GM19452 (cell line): Measurements from ENCODE around the gene TRIM67.
A peak's percentile ranks its signal among the peaks of the same experiment; 100 is the strongest.
"Not testable (repeated sequence)": the region's sequence is repeated elsewhere in the genome, so short reads cannot be mapped to it uniquely, and the experiment has no call there.

Experiments
- ATAC-seq: cut with Tn5 transposase; IDR thresholded peaks from one replicate; pipeline ENCODE4 v1.9.1; 2021; ENCODE audit not compliant: unreplicated experiment

Gene TRIM67

DNA sequence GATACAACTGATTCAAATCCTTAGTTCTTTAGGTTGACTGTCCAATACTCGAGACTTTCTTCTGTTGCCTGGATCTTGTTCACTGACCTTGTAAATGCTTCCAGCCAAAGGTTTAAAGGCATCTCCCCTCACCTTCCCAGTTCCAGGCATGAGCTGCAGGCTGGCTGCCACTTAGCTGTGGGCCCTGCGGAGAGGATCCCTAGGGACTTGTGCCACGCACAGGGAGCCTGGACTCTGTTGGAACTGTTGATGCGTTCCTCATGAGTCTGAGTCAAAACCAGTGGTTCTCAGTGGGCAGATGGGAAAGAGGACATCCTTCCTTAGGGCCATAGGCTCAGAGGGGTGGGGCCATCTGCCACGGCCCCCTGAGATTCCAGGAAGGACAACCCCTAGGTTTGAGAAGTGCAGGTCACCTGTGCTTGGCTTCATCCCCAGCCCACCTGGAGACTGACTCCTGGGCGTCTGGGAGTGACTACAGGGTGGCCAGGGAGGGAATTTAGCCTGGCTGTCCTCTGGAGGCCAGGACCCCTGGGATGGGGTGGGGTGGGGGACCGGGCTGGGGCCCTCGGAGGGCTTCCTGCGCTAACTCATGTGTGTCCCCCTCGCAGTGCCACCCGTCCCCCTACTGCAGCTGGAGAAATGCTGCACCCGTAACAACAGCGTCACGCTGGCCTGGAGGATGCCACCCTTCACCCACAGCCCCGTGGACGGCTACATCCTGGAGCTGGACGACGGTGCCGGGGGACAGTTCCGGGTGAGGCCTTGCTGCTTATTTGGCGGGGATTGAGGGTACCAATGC is 41.6 kb downstream of the TRIM67 start:
- no peak for ATAC-seq

DNA sequence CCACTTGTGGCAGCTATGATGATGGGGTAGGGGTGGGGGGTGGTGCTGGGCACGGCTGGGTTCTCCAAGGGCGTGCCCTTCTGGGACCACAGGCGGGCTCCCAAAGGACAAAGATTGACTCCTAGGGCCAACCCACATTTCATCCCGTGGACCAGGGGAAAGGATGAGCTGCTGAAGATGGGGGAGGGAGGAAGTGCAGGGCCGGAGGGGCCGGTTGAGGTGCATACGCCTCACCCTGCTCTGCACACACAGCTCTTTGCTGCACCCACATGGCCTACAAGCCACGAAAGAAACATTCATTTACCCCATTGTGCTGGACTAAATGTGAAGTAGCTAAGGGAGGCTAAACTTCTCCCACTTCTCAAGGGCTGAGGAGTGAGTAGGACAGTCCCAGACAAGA is 45.0 kb downstream of the TRIM67 start:
- ATAC-seq, result no peak

DNA sequence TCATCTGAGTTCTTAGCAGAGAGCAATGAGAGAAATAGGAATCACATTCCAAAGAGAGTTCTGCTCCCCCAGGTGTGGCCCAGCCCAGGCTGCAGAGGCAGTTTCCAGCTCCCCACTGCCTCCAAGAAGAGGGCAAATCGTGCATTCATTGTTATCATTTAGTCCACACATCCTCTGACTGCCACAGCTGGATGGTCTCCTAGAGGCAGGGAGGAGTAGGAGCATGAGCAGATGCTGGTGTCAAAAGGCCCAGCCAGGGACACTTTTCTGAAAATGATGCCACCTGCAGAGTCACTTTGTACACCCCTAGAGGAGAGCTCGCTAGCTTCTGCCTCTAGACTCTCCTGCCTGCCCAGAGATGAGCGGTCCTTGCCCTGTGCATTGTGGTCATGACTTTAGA is 45.6 kb downstream of the TRIM67 start:
- ATAC-seq, result no peak

DNA sequence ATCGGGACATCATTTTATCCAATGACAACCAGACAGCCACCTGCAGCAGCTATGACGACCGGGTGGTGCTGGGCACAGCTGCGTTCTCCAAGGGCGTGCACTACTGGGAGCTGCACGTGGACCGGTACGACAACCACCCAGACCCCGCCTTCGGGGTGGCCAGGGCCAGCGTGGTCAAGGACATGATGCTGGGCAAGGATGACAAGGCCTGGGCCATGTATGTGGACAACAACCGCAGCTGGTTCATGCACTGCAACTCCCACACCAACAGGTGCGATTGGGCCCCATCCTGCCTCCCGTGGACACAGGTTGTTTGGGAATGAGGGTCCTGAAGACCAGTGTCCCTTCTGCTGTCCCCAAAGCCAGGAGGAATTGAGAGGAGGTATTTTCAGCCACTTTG is 47.1 kb downstream of the TRIM67 start:
- no peak for ATAC-seq

DNA sequence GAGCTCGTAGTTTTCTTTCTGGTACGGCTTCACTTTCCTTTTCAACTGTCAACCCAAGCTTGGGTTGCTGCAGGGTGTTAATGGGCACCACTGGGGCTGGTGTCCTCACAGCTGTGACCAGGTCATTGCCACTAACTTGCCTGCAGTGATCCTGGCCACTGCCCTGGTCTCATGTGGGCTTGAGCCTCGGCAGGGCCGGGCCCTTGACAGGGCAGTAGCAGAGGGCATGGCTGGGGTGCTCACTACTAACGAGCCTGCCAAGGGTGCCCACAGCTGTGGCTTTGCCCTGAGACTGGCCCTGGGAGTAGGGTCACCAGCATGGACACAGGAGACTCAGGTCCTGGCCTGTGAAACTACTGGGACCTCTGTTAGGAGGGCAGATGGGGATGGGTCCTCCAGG is 47.7 kb downstream of the TRIM67 start:
- ATAC-seq, result no peak

DNA sequence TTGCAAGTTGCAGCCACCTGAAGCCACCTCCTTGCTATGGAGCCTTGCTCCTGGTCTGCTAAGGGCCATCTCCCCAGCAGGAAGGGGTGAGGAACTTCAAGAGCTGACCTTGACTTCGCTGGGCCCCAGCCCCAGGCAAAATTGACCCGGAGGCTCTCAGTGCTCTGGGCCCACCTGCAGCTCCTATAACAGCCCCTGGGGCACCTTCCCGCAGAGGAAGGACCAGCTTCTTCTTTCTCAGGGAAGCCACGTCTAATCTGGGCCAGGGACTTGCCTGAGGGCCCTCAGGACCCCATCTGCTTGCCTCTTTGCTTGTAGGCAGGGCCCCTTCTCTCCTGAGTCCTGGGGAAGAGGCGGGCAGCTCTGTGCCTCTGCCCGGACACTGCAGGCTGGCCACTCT is 48.3 kb downstream of the TRIM67 start:
- no peak for ATAC-seq

DNA sequence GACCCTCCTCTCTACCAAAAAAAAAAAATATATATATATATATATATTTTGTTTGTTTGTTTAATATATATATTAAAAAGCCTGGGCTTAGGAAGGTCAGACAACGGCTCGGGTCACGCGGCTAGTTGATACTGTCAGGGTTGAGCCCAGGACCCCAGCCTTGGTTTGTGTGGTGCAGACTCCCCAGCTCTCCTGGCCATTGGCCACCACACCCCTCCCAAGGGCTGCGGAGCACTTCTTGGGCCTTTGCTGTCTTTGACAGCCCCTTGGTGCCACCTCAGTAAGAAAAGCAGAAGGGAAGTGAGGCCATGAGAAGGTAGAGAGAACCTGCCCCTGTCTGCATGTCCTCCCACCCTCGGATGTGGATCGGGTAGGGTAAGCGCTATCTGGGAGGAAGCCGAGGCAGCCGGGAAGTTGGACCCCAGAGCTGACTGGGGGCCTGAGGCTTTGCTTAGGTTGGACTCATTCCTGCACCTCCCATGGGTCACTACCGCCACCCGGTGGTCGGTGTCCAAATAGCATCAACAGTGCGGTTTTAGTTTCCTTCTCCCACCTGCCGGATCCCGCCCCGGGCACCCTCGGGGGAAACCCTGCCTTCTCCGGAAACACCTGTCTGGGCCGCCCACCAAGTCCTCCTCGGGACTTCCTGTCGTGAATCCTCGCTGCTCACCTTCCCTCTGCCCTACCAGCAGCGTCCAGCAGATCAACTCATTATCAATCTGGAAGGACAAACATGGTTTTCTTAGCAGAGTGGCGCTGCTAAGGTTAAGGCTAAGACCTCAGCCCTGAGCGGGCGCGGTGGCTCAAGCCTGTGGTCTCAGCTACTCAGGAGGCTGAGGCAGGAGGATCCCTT is 49.4 kb downstream of the TRIM67 start:
- peak; percentile 86 for ATAC-seq

DNA sequence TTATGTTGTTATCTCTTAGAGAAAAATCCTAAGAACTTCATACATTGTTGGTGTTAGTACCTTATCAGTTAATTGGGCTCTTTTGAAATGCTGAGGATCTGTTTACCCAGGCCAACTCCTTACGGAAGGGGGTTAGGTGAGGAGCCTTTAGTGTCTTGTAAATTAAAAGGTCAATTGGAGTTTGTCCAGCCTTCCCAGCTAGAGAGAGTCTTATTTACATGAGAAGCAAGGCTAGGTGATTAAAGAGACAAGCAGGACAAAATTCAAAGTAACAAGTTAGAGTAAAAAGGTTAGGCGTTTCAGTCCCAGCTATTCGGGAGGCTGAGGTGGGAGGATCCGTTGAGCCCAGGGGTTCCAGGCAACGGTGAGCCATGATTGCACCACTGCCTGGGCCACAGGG is 50.4 kb downstream of the TRIM67 start:
- not testable (repeated sequence) for ATAC-seq

DNA sequence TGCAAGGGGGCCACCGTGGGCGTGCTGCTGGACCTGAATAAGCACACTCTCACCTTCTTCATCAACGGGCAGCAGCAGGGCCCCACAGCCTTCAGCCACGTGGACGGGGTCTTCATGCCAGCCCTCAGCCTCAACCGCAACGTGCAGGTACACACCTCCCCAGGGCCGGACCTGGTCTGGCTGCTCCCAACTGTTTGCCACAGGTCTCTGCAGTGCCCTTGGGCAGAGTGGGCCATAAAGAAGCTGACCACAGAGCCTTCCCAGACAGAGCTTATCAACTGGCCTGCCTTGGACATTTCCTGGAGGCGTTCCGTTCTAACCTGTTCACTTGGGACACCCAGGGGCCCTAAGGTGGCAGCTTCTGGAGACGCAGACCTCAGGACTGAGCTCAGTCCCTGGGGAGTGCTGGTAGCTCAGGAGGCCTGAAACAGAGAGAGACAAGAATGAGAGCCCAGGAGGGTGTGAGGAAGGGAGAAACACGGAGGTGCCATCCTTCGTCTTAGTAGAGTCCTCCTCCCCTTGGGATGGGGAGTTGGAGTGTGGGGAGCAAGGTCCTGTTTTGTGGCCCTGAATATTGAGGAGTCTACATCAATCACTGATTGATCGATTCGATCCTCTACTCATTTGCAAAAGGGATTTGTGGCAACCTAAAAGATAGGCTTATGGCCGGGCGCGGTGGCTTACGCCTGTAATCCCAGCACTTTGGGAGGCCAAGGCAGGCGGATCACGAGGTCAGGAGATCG is 52.1 kb downstream of the TRIM67 start:
- no peak for ATAC-seq

DNA sequence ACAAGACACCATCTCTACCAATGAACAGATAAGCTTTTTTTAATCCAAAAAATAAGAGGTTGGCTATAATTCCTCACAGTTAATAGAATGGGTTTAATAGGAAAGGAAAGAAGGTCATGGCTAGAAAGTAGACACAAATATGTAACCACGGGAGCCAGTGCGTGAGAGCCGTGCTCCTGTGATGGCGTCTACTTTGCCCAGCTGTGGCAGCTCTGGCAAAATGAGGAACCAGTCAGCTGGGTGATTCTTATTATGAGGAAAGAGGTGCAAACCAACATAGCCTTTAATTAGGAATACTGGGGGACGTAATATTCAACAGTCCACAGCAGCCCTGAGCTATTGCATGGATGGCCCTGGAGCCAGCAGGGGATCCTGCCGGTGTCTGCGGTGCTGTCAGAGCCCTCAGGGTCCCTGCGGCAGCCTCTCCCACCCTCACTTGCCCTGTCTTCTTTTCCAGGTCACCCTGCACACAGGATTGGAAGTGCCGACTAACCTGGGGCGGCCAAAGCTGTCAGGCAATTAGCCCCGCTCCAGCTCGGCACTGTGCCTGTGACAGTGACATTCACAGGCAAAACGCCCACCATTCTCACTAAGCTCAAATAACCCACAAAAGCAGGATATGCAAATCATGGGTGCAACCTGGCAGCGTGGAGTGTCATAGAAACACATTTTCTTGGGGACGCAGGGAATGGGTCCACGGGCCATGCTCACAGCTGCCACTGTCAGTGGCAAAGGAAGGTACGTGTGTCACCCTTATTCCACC is 53.2 kb downstream of the TRIM67 start:
- ATAC-seq, result no peak

DNA sequence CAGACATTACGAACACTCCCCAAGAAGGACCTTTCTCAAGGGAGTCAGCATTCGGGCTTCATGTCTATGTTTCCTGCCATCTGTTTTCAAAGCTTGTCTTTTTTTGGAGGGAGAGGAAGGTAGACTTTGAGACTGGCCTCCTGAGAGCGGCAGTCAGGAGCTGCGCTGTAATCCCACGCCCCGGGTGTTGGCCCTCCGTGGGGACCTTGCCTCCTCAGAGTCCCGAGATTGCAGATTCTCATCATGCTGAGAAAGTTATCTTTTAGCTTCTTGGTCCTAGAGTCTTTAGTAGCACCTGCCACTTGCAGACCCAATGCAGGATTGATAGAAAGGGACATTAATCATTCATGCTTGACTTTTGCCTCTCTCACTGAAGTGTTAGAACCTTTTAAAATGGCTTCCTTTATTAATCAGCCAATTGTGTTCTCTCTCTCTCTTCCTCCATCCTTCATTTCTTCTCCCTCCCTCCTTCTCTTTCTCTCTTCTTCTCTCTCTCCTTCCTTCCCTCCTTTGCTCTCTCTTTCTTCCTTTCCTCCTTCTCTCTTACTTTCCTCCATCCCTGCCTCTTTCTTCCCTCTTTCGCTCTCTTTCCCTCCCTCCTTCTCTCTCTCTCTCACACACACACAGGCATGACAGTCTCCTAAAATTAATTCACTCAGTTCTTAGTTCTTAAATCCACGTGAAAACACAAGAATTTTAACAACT is 54.0 kb downstream of the TRIM67 start:
- no peak for ATAC-seq

DNA sequence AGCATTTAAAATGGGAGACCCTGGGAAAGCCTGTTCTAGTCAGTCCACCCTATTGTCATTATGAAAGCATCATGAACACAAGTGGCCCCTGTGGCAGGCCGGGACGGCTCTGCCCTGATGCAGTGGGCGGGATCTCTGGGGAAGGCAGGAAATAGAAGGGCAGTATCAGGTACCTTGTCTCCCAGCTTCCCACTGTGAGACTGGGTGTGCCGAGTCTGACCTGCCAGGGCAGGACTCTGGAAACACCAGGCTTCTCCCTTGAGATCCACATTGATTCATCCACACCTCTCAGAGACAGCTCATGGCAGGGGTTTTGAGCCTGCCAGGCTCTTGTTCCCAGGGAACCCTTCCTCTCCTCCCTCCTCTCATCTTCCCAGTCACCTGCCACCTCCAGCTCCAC is 54.6 kb downstream of the TRIM67 start:
- no peak for ATAC-seq

DNA sequence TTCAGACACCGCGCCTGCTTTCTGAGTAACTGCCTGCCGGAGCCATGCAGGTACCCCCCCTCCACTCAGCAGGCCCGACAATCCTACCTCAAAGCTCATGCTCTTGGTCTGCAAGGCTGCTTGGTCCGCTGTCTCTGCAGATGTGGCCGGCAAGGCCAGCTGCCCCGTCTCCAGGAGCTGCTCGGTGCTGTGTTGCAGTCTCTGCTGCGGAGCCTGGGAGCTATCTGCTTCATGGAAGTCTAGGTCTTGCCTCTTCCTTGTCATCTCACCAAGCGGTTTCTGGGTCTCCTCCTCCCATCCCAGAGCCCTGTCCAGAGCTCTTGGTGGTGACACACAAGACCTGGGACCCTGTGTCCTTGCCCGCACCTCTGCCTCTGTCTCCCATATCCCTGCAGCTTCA is 55.2 kb downstream of the TRIM67 start:
- no peak for ATAC-seq

DNA sequence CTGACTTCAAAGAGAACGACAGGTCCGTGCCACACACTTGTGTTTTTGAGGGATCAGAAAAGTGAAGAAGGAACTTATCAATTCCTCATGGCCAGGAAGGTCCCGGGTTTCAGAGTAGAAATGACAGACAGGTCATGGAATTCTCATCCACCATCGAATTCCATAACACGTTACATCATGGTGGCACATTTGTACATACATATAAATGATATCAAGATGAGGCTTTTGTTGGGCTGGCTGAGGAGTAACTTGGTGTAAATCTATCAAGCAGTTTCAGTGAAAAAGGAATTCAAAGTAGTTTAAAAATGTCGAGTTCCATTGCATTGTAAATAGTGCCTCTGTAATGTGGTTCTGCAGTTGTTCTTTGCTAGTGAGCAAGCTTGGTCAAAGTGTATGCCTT is 56.2 kb downstream of the TRIM67 start:
- no peak for ATAC-seq

DNA sequence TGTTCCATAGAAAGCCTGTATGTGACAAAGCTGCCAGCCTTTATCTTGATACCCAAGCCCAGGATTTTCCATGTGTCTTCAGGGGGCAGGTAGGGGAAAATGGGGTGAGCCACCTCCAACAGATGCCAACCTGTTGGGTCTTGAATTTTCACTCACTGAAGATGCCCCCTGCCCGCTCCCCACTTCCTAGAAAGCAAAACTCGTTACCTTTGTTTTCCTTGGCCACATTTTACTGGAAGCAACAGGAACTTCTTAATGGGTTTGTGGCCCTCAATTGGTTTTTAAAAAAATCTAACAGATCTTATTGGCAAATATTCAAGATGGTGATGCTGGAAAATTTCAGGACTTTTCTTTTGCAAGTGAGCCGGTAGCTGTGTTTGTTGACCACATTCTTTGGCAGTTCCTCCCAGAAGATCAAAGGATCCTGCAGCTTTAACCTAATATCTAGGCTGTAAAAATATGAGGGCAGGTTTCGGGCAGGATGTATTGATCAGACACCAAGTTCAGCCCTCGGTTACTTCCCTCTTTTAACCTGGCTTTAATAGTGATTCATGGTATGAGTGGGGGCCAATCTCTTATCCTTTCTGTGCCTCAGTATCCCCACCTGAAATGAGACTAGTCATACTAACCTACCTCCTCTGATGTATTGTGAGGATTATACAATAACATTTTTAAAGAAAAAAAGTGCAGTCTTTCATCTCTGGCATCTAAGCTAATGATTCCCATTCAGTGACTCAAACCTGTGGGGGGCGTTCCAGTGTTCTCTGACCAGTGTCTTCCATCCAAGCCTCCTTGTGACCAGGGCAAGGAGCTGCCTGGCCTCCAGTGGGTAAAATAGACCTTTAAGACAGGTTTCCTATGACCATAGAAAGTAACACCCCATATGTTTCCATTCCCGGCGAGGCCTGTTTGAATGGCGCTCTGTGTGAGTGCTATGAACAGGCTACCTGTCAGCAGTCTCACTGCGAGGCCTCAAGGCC is 57.9 kb downstream of the TRIM67 start:
- ATAC-seq, result no peak

DNA sequence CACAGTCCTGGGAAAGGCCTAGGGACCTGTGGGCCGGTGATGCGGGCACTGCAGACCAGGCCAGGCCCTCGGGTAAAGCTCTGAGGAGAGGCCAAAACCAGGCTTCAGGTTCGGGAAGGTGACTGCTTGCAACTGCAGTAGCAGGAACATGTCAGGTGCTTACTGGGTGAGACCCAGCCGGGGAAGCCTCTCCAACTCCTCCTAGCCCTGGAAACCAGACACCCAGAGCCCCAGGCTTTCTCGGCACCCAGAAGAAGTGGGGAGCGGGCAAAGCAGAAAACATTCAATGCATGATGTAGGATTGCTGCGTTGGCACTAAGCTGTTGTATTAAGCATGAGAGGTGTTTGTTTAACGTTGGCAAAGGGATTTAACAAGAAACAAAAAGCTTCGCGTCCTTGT is 58.9 kb downstream of the TRIM67 start:
- no peak for ATAC-seq

DNA sequence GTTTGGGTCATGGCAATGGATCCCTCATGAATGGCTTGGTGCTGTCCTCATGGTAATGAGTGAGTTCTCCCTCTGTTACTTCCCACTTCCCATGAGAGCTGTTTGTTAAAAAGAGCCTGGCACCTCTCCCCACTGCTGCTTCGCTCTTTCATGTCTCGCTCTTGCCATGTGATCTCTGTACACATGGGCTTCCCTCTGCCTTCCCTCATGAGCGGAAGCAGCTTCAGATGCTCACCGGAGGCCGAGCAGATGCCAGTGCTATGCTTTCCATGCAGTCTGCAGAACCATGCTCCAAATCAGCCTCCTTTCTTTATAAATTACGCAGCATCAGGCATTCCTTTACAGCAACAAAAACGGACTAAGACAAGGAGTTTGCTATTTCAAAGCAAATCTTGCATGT is 64.3 kb downstream of the TRIM67 start:
- ATAC-seq, result no peak

DNA sequence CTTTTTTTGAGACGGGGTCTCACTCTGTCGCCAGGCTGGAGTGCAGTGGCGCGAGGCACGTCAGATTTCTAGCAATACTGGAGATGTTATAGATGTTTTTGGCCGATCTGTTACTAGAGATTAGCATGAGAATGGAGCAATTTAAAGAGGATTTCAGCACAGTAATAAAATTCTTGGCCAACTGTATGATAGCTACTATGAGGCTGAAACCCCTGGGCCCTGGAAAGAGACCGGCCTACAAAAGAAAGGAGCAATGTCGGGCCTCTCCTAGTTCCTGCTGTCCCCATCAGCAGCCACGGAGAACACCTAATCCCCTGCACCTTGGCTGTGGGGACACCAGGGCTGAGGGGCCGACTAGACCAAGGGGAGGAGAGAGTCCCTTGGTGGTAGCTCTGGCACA is 69.7 kb downstream of the TRIM67 start:
- no peak for ATAC-seq
